HG02884 (cell line): ENCODE data around the gene FCN1.

Experiments
- ATAC-seq: cut with Tn5 transposase; IDR thresholded peaks from one replicate; pipeline ENCODE4 v1.9.1; 2021; ENCODE audit warnings: mild to moderate bottlenecking, moderate library complexity; ENCODE audit not compliant: unreplicated experiment

The FCN1 gene

GRCh38 chr9:134915046-134915985 lies 2.4 kb downstream of the FCN1 start:
- no peak for ATAC-seq

DNA sequence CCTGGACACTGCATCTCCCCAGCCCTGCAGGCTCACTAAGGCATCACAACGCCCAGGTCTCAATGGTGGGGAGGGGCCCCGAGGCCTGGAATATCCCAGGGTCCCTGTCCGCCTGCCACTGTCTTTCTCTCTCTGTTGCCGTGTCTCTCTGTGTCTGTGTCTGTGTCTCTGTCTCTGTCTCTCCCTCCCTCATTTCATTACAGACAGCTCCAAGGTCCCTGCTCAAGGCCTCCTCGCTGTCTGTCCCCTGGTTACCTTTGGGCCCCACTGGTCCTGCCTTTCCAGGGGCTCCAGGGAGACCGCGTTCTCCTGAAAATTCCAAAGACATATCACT lies 3.2 kb downstream of the FCN1 start:
- no peak for ATAC-seq

DNA sequence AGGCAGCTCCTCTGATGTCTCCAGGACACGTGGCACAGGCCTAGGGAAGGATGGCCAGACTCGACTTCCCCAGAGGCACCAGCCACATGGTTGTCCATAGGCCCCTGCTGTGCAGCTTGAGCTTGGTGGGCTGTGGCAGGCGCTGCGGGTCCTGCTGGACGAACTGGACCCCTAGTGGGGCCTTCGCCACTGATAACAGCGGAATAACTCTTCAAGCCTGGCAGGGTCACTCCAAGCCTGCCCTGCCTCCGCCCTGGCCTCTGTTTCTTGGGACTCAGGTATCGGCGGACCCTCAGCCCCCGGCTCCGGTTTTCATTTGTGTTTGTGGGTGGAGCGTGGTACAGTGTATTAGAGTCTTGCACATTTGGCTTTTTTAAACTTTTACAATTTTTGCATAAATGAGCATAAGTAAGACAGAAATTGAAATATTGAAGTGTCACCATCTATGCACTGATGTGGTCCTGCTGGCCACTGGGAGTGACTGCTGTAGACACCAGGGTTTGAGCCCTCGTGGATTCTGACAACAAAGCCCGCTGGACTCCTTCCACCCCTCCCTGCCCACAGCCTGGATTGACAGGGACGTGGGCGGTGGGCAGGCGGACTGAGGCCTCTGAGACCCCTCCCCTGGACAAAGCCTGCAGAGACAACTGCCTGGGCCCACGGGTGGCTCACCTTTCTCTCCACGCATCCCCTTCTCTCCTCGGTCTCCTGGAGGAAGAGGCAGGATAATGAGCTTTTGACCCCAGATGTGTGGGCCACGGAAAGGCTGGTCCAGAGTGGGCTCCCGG lies 3.8 kb downstream of the FCN1 start:
- ATAC-seq: no peak

GRCh38 chr9:134913041-134913712 lies 4.5 kb downstream of the FCN1 start:
- no peak for ATAC-seq

- ATAC-seq: no peak
These were observed 5.4 kb downstream of the FCN1 start for GRCh38 chr9:134912126-134912840.

- ATAC-seq: no peak
These were observed 7.9 kb downstream of the FCN1 start for GRCh38 chr9:134909511-134910481.

DNA sequence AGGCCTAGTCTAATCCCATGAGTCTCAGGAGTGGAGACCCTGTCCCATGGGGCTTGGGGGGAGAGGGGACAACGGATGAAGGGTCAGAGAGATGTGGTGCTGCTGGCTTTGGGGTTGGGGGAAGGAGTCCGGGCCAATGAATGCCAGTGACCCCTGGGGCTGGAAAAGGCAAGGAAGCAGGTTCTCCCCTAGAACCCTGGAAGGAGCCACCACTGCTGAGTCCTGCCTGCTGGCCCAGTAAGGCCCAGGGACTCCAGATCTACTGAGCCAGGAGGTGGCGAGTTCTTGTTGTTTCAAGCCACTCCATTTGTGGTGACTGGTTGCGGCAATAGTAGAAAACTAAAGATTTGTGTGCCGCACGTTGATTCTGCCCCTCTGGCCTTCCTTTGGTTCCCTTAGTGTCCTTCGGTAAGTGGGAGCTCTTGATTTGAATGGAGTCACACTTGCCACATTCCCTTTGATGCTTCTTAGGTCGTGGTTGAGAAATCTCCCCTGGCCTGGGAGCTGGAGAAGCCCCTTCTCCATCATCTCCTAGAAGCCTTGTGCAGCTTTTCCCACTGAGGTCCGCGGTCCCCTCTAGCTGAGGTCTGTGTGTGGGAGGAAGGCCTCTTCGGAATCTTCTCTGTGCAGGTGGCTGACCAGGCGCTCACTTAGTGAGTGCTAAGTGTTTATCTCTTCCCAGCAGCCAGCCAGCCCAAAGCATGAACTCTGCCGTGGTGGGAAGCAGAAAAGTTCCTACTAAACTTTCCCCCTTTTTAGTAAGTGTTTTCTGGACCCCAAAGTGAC lies 9.0 kb downstream of the FCN1 start:
- no peak for ATAC-seq

DNA sequence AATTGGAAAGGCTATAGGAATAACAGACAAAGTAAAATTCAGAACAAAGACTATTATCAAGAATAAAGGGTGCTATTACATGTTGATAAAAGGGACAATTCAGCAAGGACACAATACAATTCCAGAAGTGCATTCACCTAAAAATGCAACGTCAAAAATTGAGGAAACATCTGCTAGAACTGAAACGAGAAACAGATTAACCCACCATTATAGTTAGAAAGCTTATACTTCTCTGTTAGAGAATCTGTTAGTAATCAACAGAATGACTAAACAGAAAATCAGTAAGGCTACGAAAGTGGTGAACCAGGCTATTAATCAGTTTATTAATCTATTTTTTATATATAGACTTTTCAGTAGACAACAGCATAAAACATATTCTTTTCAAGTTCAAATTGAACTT lies 14.8 kb downstream of the FCN1 start:
- ATAC-seq: no peak

GRCh38 chr9:134899818-134900217 lies 17.9 kb downstream of the FCN1 start:
- ATAC-seq: no peak

DNA sequence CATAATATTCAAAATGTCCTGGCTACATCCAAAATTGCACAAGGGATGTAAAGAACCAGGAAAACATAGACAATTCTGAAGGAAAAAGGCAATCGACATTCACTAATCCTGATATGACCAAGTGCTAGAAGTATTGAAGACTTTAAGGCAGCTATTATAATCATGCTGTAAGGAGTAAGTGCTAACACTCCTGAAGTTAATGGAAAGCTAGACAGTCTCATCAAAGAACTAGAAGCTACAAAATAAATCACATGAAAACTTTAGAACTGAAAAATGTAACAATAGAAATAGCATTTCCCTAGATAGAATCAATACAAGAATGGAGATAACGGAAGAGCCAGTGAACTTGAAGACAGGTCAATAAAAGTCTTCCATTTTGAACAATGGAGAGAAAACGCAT lies 18.5 kb downstream of the FCN1 start:
- ATAC-seq: no peak

- ATAC-seq: no peak
These were observed 19.4 kb downstream of the FCN1 start for GRCh38 chr9:134898319-134898718.

- no peak for ATAC-seq
These were observed 20.0 kb downstream of the FCN1 start for GRCh38 chr9:134897584-134898170.

DNA sequence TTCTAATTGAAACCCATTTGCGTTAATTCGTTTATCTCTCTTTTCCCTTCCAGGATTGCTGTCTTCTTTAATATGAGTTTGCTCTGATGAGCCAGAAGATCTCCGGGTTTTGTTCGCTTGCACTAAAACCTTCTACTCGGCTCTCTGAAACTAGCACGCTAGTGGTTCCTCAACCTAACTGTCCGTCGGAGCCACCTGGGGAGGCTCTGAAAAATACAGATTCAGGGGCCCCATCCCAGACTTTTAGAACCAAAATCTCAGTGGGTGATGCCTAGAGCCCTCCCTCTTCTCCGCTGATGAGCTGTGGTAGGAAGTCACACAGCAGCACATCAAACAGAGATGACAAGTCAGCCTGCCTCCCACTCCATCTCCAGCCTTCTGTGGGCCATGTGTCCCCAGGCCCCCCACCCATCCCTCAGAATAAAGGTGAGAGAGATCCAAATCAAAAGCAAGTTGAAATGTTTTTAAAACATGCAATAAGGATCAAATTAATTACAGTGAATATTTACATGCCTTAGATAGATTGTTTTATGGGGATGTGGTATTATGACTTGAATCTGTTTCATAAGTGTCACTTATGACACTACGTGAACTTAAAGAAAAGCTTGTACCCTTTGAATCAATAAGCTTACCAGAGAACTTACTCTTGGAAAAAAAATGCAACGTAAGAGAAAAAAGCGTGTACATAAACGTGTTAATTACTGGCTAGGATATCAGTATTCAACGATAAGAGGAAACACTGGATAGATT lies 20.7 kb downstream of the FCN1 start:
- no peak for ATAC-seq

DNA sequence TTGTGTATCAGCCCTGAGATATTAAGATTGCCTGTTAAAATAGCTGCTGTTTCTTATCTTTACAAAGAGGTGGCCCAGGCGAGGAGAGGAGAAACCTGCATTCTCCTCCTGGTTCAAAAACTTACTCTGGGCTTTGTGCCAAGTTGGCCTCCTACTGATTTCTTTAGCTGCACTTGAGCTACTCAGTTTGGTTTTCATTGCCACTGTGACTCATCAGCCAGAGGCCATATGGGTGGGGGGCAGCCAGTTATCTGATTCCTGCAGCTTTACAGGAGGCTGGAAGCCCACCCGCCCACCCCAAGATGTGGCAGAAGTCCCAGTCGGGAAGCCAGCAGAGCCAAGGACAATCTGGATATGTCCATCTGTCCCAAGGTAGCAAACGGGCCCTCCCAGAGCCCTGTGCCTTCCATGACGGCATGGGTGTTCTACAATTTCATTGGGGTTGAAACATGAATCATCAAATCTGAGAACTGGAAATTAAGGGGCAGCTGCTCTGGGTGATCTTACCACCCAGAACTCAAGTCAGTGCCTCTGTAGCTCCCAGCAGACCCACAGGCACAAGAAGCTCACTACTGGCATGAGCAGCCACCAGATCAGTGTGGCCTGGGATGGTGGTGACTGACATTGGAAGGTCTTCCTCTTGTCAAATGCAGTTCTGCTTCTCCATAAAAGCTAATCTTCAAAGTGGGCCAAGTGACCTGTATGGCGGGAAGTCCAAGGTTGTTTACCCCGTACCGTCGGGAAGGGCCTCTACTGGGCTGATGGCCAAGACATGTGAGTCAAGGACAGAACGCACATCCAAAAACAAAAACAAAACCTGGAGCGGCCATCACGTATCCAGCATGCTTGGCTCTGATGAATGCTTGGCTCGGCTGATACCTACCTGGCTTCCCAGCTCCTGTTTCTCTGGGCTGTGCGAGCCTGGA lies 21.5 kb downstream of the FCN1 start:
- no peak for ATAC-seq

DNA sequence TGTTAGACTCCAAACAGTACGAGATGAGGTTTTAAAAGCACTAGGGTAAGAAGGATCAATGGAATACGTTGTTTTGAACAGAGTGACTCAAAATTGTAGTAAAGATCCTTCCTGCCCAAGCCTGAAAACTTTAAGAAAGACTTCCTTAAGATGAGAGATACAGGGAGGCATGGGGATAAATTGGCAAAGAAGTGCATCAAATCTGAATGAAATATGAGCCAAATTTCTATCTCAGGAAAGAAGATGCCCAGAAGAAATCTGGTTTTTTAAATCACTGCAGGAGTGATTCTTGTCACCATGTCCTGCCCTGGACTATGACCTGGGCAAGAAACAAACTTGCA lies 22.2 kb downstream of the FCN1 start:
- no peak for ATAC-seq

DNA sequence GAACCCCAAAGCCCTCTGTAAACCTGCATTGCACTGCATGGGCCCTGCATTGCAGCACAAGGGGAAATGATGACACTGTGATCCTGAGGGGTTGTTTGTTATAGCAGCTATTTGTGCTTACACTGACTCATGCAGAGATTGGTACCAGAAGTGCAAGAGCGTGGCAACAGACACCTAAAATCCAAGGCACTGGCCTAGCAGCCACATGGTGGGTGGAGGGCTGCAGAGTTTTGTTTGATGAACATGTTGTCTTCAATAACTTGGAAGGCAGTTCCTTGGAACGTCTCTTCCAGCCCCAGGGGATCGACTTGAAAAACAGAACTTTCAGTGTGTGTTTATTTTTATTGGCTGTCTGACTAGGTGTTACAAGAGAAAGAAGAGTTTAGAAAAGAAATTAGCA lies 22.6 kb downstream of the FCN1 start:
- no peak for ATAC-seq
